IPS-NIHi7 (cell line): ENCODE results near the gene ANKS4B.
"Not testable (repeated sequence)": the region's sequence is repeated elsewhere in the genome, so short reads cannot be mapped to it uniquely, and the experiment has no call there.

Source experiments
- DNase-seq: peaks from one replicate; pipeline ENCODE4 v3.0.0; 2012; ENCODE audit warnings: mixed read lengths; ENCODE audit errors: extremely low spot score

ANKS4B gene

GRCh38 chr16:21262779-21263639 is 29.5 kb downstream of the ANKS4B start:
- DNase-seq, result no peak

- DNase-seq, result peak; percentile 19
Observed at GRCh38 chr16:21263640-21264570, 30.4 kb downstream of the ANKS4B start.

GRCh38 chr16:21264571-21265036 is 31.1 kb downstream of the ANKS4B start:
- peak; percentile 2 for DNase-seq

- no peak for DNase-seq
Observed at GRCh38 chr16:21265104-21265837, 31.8 kb downstream of the ANKS4B start.

GRCh38 chr16:21267298-21267697 is 33.8 kb downstream of the ANKS4B start:
- DNase-seq, result peak; percentile 2

- peak; percentile 3 for DNase-seq
Observed at GRCh38 chr16:21268236-21268635, 34.7 kb downstream of the ANKS4B start.

- no peak for DNase-seq
Observed at GRCh38 chr16:21272253-21272652, 38.8 kb downstream of the ANKS4B start.

GRCh38 chr16:21272763-21273162 is 39.3 kb downstream of the ANKS4B start:
- not testable (repeated sequence) for DNase-seq

- no peak for DNase-seq
Observed at GRCh38 chr16:21274172-21274726, 40.8 kb downstream of the ANKS4B start.

- no peak for DNase-seq
Observed at GRCh38 chr16:21275529-21275928, 42.0 kb downstream of the ANKS4B start.

- no peak for DNase-seq
Observed at GRCh38 chr16:21276090-21276489, 42.6 kb downstream of the ANKS4B start.

- no peak for DNase-seq
Observed at GRCh38 chr16:21277045-21277926, 43.8 kb downstream of the ANKS4B start.

GRCh38 chr16:21277927-21278706 is 44.6 kb downstream of the ANKS4B start, which contains the start of gene CRYM:
Gene CRYM, minus strand, starts transcription at chr16:21278290. Its CDS starts 39 bp downstream, at chr16:21278251.
- DNase-seq, result peak; percentile 90

GRCh38 chr16:21279501-21279900 is 46.0 kb downstream of the ANKS4B start:
- DNase-seq, result no peak

GRCh38 chr16:21281698-21282389 is 48.3 kb downstream of the ANKS4B start:
- no peak for DNase-seq

GRCh38 chr16:21283521-21284289 is 50.2 kb downstream of the ANKS4B start:
- DNase-seq, result peak; percentile 81

- DNase-seq, result no peak
Observed at GRCh38 chr16:21284414-21284813, 50.9 kb downstream of the ANKS4B start.

GRCh38 chr16:21285314-21285713 is 51.8 kb downstream of the ANKS4B start:
- DNase-seq, result no peak
